Cardiac fibroblast (primary cell): ENCODE measurements around the gene ZFAND3.

Source experiments
- DNase-seq, 2 donors: peaks; one replicate each; pipeline versions ENCODE4 v3.0.0 to v3.0.0-alpha.2; 2010; ENCODE audit warnings: low read depth in 2 of 2
- H3K4me3 ChIP-seq, 2 donors: replicated peaks in 1 of 2; 1 replicate in 1 of 2; 2 replicates in 1 of 2; pipeline ENCODE4 v1.5.1; 2011; ENCODE audit warnings: low read depth in 2 of 2, low read length in 2 of 2, mild to moderate bottlenecking in 2 of 2, moderate library complexity in 1 of 2
- CTCF ChIP-seq: IDR thresholded peaks from one replicate; pipeline ENCODE4 v1.5.1; 2011; ENCODE audit warnings: low read depth, mild to moderate bottlenecking, low read length, inconsistent platforms

Gene ZFAND3, protein sequence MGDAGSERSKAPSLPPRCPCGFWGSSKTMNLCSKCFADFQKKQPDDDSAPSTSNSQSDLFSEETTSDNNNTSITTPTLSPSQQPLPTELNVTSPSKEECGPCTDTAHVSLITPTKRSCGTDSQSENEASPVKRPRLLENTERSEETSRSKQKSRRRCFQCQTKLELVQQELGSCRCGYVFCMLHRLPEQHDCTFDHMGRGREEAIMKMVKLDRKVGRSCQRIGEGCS

DNA sequence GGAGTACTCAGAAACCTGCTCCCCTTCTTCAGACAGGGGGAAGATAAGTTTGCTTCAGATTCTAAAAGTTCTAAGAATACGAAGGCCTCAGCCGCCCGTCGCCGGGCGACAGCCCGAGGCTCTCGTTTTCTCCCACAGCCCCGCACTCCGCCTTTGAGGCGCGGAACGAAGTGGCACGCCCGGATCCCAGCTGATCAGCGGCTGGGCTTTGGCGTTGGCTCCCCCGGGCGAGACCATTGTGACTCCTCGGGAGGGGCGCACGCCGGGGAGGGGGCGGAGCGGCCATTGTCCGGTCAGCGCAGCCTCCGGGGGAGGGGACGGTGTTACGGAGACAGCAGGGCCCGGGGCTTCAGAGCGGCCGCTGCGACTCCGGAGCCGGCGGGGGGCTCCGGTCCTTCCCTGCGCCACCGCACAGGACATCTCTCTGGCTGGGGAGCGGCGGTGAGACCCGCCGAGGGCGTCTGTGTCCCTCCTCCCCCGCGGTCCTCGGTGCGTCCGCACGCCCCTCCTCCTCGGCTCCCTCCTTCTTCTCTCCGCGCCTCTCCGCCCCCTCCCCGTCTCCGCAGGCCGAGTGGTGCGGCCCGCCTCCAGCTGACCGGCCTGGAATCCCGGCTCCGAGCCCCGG, at the start of gene ZFAND3:
ZFAND3 (plus strand) TSS at position 551 of the 625 bp plus-strand sequence. CDS start 219 bp downstream, outside the sequence.
- DNase-seq = peak; percentile 98 to 99
- H3K4me3 ChIP-seq = peak within 1 kb of the TSS; percentile 77 to 79
- no peak for TF ChIP-seq CTCF

DNA sequence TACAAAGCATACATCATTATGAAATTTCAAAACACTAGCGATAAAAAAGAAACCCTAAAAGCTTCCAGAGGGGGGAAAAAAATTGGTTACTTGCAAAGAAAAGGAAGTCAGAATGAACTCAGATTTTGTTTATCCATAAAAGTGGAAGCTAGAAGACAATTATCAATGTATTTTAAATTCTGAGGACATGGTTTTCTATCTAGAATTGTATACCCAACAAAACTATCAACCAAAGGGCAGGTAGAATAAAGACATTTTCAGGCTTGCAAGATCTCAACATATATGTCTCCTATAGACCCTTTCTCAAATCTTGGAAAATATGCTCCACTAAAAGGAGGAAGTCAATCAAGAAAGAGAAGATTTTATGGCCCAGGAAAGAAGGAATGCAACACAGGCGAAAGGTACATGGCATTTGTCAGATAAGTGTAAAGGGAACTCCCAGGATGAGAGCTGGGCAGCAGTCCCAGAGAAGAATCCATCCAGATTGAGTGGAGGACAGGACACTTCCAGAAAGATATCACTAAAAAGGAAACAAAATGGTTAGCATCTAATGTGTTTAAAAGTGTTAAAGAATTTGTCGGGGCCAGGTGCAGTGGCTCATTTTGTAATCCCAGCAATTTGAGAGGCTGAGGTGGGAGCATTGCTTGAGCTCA, 45.4 kb upstream of the ZFAND3 start:
- DNase-seq = no peak
- no peak overlapping the region for H3K4me3 ChIP-seq
- no peak for TF ChIP-seq CTCF

- DNase-seq = no peak
- H3K4me3 ChIP-seq = no peak overlapping the region
- no peak for TF ChIP-seq CTCF
Measured at GRCh38 chr6:37776566-37776965, 43.0 kb upstream of the ZFAND3 start.

- no peak for DNase-seq
- TF ChIP-seq CTCF = no peak
Measured at GRCh38 chr6:37777272-37777834, 42.2 kb upstream of the ZFAND3 start.

DNA sequence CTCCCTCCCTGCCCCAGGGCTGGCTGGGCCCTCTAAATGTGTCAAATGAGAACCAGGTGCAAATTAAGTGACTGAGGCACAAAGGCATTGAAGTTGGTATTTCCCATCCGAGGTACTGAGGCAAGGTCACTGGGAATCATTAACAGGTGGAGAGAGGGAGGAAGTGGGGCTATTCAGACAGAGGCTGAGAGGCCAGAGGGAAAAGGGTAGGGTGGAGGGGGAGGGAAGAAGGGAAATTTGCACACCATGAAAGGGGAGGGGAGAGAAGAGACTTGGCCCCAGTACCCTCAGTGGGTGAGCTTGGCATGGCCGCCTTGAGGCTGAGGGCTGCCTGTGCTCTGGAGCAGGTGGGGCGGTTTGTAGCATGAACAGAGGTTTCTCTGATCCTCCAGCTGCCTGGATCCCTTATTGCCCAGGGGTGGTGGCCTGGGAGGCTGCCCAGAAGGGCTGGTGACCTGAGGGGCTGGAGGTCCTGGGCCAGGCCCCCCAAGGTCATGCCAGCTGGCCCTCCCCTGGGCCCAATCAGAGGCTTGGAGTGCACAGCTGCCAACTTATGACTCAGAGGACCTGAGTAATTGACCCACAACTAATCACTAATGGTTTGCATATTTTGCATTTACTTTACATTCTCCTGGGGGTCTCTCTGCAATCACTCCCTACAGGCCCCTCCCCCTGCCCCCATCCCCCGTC, 40.3 kb upstream of the ZFAND3 start:
- TF ChIP-seq CTCF = no peak
- no peak for DNase-seq
- no peak overlapping the region for H3K4me3 ChIP-seq

More at GRCh38 chr6:37777272-37777834, 42.2 kb upstream of the ZFAND3 start:
- H3K4me3 ChIP-seq = no peak overlapping the region

DNA sequence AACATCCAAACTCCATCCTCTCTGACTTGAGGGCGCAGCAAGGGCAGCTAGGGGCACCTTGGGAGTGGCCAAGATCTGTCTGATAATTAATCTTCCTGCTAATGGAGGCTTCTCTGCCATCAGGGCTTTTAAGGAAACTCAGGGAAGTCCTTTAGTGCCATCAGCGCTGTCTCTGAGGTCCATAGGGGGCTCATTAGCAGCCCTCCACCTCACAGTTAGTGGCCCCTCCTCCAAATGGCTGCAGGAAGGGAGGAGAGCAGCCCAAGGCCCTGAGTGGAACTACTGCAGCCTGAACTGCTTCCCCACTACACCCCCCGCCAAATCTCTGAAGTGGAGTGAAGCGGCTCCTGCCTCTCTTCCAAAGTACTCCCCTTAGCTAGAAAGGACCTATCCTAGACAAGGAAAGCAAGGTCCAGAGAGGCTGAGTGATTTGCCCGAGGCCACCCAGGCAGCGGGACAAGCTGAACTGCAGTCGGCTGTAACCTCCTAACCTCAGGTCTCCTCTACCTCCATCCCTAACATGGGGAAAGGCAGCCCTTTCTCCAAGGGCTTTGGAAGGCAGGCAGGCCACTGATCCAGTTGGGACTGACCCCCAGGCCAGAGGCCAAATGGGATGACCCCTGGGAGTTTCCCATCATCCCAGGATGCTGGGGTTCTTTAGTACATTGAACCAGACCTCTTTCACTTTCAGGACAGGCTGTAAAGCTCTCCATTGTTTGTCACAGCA, 39.5 kb upstream of the ZFAND3 start:
- H3K4me3 ChIP-seq = no peak overlapping the region
- DNase-seq = no peak
- no peak for TF ChIP-seq CTCF
